Stimulated activated naive CD4-positive, alpha-beta T cell (primary cell): ENCODE data around the gene RPS5.
"Not testable (repeated sequence)": the region's sequence is repeated elsewhere in the genome, so short reads cannot be mapped to it uniquely, and the experiment has no call there.

Experiments used
- DNase-seq, 6 experiments: peaks; one replicate each; lab custom pipeline; 2025; lab: John Stamatoyannopoulos, UW

The RPS5 gene

GRCh38 chr19:58386576-58387337 lies at the start of gene RPS5:
TSS of gene RPS5 (plus strand) at chr19:58387269. CDS start at chr19:58388138, 869 bp downstream.
- DNase-seq: peak; percentile 87 to 97 (median 96)

- no peak for DNase-seq
Observed at GRCh38 chr19:58338336-58338735, 48.7 kb upstream of the RPS5 start.

GRCh38 chr19:58338825-58339558 lies 48.1 kb upstream of the RPS5 start:
- no peak for DNase-seq

- no peak for DNase-seq
Observed at GRCh38 chr19:58345558-58345957, 41.5 kb upstream of the RPS5 start.

- peak; percentile 54 to 75 (median 68) for DNase-seq
Observed at GRCh38 chr19:58346961-58347929, 39.8 kb upstream of the RPS5 start.

GRCh38 chr19:58348080-58348479 lies 39.0 kb upstream of the RPS5 start:
- not testable (repeated sequence) for DNase-seq

- no peak for DNase-seq
Observed at GRCh38 chr19:58349590-58349989, 37.5 kb upstream of the RPS5 start.

GRCh38 chr19:58350001-58350861 lies 36.8 kb upstream of the RPS5 start:
- no peak for DNase-seq

- no peak for DNase-seq
Observed at GRCh38 chr19:58350871-58351557, 36.1 kb upstream of the RPS5 start.

GRCh38 chr19:58351558-58351878 lies 35.6 kb upstream of the RPS5 start:
- no peak for DNase-seq

- DNase-seq: no peak
Observed at GRCh38 chr19:58351990-58352755, 34.9 kb upstream of the RPS5 start.

- DNase-seq: no peak
Observed at GRCh38 chr19:58352760-58353671, 34.1 kb upstream of the RPS5 start, which contains the start of gene A1BG. TSS of gene A1BG (minus strand) at chr19:58353492. CDS start at chr19:58353437, 55 bp downstream.

- no peak for DNase-seq
Observed at GRCh38 chr19:58353717-58354477, 33.2 kb upstream of the RPS5 start.

GRCh38 chr19:58354478-58355030 lies 32.5 kb upstream of the RPS5 start:
- DNase-seq: no peak

- no peak for DNase-seq
Observed at GRCh38 chr19:58355215-58355796, 31.8 kb upstream of the RPS5 start.

- peak; percentile 21 to 72 (median 34) for DNase-seq
Observed at GRCh38 chr19:58355908-58356765, 30.9 kb upstream of the RPS5 start.
